HG02852 (cell line): ENCODE results near the gene TNKS1BP1.

Experiments
- ATAC-seq: cut with Tn5 transposase; IDR thresholded peaks from one replicate; pipeline ENCODE4 v1.9.1; 2021; ENCODE audit warnings: mild to moderate bottlenecking, moderate library complexity; ENCODE audit not compliant: unreplicated experiment

Gene TNKS1BP1

GRCh38 chr11:57263351-57263750 lies 61.4 kb downstream of the TNKS1BP1 start:
- no peak for ATAC-seq

- no peak for ATAC-seq
Observed at GRCh38 chr11:57262157-57262556, 62.6 kb downstream of the TNKS1BP1 start.

DNA sequence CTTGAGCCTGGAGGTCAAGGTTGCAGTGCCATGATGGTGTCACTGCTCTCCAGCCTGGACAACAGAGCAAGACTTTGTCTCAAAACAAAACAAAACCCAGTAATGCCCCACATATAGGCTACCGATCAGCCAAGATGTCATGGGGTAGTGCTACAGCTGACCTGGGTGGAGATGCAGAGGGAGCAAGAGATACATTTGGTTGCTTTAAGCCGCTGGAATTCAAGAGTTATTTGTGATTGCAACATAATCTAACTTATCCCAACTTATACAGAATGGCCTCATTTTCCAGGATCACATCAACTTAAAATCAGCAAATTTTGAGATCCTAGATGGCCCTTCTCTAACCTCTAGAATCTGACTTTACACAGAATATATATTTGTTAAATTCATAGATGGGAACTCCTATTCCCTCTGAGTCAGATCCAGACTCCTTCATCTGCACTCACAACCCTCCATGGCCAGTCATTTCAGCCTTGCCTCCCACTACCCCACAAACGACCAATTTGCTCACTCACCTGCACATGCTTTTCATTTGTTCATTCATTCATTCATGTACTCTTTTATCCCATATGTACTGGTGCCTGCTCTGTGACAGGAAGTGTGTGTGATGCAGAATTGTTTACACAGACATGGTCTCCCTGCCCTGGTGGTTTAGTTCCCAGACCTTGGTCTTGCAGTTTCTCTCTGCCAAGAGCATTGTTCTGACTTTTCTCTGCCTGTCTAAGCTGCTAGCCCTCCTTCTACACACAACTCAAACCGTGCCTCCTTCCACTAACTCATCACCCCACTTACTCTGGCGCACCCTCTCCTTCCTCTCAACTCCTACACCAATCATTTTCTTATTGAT lies 63.6 kb downstream of the TNKS1BP1 start:
- ATAC-seq, result peak; percentile 70

DNA sequence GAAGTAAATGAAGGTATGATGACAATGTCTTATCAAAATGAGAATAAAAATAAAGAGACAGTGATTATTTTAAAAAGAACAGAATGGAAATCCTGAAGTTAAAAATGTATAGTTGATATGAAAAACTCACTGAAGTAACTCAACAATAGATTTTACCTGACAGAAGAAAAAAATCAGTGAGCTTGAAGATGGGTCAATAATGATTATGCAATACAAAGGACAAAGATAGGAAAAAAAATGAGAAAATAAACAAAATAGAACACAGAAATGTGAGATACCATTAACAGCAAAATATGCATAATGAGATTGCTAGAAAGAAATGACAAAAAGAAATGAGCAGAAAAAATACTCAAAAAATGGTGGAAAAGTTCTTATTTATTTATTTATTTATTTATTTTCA lies 68.6 kb downstream of the TNKS1BP1 start:
- no peak for ATAC-seq

GRCh38 chr11:57255618-57256017 lies 69.1 kb downstream of the TNKS1BP1 start:
- ATAC-seq, result no peak

- ATAC-seq, result no peak
Observed at GRCh38 chr11:57254631-57255030, 70.1 kb downstream of the TNKS1BP1 start.

- no peak for ATAC-seq
Observed at GRCh38 chr11:57251491-57252104, 73.2 kb downstream of the TNKS1BP1 start.

DNA sequence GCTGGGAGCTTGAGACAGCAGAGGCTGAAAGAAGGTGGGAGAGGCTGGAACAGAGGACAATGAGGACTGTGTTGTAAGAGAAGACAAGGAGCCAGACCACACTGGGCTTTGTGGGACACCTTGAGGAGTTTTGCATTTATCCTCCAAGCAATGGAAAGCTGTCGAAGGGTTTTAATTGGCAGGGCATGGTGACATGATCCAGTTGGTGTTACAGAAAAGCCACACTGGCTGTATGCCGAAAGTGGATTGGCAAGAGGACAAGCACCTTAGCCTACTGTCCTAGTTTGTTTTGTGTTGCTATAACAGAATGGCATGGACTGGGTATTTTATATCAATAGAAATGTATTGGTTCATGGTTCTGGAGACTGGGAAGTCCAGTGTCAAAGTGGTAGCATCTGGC lies 73.7 kb downstream of the TNKS1BP1 start:
- ATAC-seq, result no peak
